ENCODE measurements around the gene THSD4. TPM values are rescaled to one million over a fixed set of nuclear protein-coding genes. Genes with fewer than 3 reads are reported as not detected.

Gene THSD4
- total and polyA plus RNA-seq, 4 donors = 6.0 to 42.4 (median 18.5) TPM

GRCh38 chr15:71658827-71659729, 543.8 kb downstream of the THSD4 start:
- no peak overlapping the region for H3K4me3 ChIP-seq
- no peaks in the 10 kb centered on the region for H3K9me3 ChIP-seq (ENCODE audit: control insufficient read depth in 4 of 4, insufficient read depth in 3 of 4, low read length in 3 of 4)
- H3K9ac ChIP-seq (ENCODE audit: insufficient read depth in 1 of 2, low read length in 2 of 2) = no peak overlapping the region
- 95 to 96% methylated on average over 2 of the region's 2 CpGs for WGBS, 2 donors
- no peak for DNase-seq
- H3K27ac ChIP-seq (ENCODE audit: low read depth in 1 of 2, low read length in 1 of 2) = no peak overlapping the region
- peaks cover 0 to 26% (median 5%) of the 10 kb centered on the region in 5 donors for H3K4me1 ChIP-seq (ENCODE audit: control insufficient read depth in 5 of 5, insufficient read depth in 5 of 5, low read length in 5 of 5)
- no peak for TF ChIP-seq CTCF (IDR thresholded peaks at IDR 0.05; ENCODE audit: control extremely low read depth, extremely low read depth)
- H3K27me3 ChIP-seq (ENCODE audit: control insufficient read depth in 3 of 3, insufficient read depth in 3 of 3, low read length in 2 of 3) = no peaks in the 10 kb centered on the region
- no peak for ATAC-seq (ENCODE audit: insufficient read depth, low FRiP score)
- no peaks in the 10 kb centered on the region for H3K36me3 ChIP-seq (ENCODE audit: control insufficient read depth in 4 of 4, insufficient read depth in 4 of 4, low read length in 4 of 4)

GRCh38 chr15:71659730-71660067, 544.4 kb downstream of the THSD4 start:
- no peak overlapping the region for H3K9ac ChIP-seq (ENCODE audit: insufficient read depth in 1 of 2, low read length in 2 of 2)
- DNase-seq = no peak
- H3K9me3 ChIP-seq (ENCODE audit: control insufficient read depth in 4 of 4, insufficient read depth in 3 of 4, low read length in 3 of 4) = no peaks in the 10 kb centered on the region
- WGBS, 2 donors = 82 to 83% methylated on average over 4 of the region's 4 CpGs
- no peak for ATAC-seq (ENCODE audit: insufficient read depth, low FRiP score)
- TF ChIP-seq CTCF (IDR thresholded peaks at IDR 0.05; ENCODE audit: control extremely low read depth, extremely low read depth) = no peak
- no peak overlapping the region for H3K27ac ChIP-seq (ENCODE audit: low read depth in 1 of 2, low read length in 1 of 2)
- no peak overlapping the region for H3K4me3 ChIP-seq
- H3K36me3 ChIP-seq (ENCODE audit: control insufficient read depth in 4 of 4, insufficient read depth in 4 of 4, low read length in 4 of 4) = no peaks in the 10 kb centered on the region
- H3K4me1 ChIP-seq (ENCODE audit: control insufficient read depth in 5 of 5, insufficient read depth in 5 of 5, low read length in 5 of 5) = peaks cover 0 to 21% (median under 1%) of the 10 kb centered on the region in 5 donors
- H3K27me3 ChIP-seq (ENCODE audit: control insufficient read depth in 3 of 3, insufficient read depth in 3 of 3, low read length in 2 of 3) = no peaks in the 10 kb centered on the region

GRCh38 chr15:71660501-71660900, 545.2 kb downstream of the THSD4 start:
- ATAC-seq (ENCODE audit: insufficient read depth, low FRiP score) = no peak

More at GRCh38 chr15:71660501-71660900, 545.2 kb downstream of the THSD4 start:
- no peak overlapping the region for H3K4me3 ChIP-seq
- peaks cover 0 to 14% (median 0%) of the 10 kb centered on the region in 5 donors for H3K4me1 ChIP-seq (ENCODE audit: control insufficient read depth in 5 of 5, insufficient read depth in 5 of 5, low read length in 5 of 5)
- H3K27ac ChIP-seq (ENCODE audit: low read depth in 1 of 2, low read length in 1 of 2) = no peak overlapping the region
- WGBS, 2 donors = 78 to 85% methylated on average over 15 of the region's 15 CpGs
- H3K9ac ChIP-seq (ENCODE audit: insufficient read depth in 1 of 2, low read length in 2 of 2) = no peak overlapping the region
- no peaks in the 10 kb centered on the region for H3K27me3 ChIP-seq (ENCODE audit: control insufficient read depth in 3 of 3, insufficient read depth in 3 of 3, low read length in 2 of 3)
- no peak for TF ChIP-seq CTCF (IDR thresholded peaks at IDR 0.05; ENCODE audit: control extremely low read depth, extremely low read depth)
- H3K36me3 ChIP-seq (ENCODE audit: control insufficient read depth in 4 of 4, insufficient read depth in 4 of 4, low read length in 4 of 4) = no peaks in the 10 kb centered on the region
- DNase-seq = no peak
- no peaks in the 10 kb centered on the region for H3K9me3 ChIP-seq (ENCODE audit: control insufficient read depth in 4 of 4, insufficient read depth in 3 of 4, low read length in 3 of 4)

Measured in lung (tissue), 12 donors.